SK-N-SH (cell line): Measurements from ENCODE around the gene CD248. TPM values are rescaled to one million over a fixed set of nuclear protein-coding genes. Genes with fewer than 3 reads are reported as not detected.

Source experiments
- CTCF ChIA-PET: fragments of 300-600, 350-600 bp; formaldehyde crosslinking; extraction: SDS; loops from one replicate; lab custom pipeline; 2021; lab: Yijun Ruan, JAX
- POLR2A ChIA-PET: fragments of 350-600 bp; sonication (Branson Sonifier 250); formaldehyde crosslinking; extraction: SDS; loops from one replicate; lab custom pipeline; 2020; ENCODE audit warnings: antibody characterized with exemption, inconsistent platforms; lab: Yijun Ruan, JAX
- DNase-seq: peaks from one replicate; pipeline ENCODE4 v3.0.0; 2012
- H2AFZ ChIP-seq: fragments of 200-600 bp; sonication (generic); 2 replicates; pipeline ENCODE4 v1.8.1; 2016; ENCODE audit warnings: antibody characterized with exemption, mild to moderate bottlenecking, low read depth
- H3F3A ChIP-seq: fragments of 200-600 bp; sonication (generic); replicated peaks from 2 replicates; pipeline ENCODE3; 2016; ENCODE audit warnings: antibody characterized with exemption, mild to moderate bottlenecking; ENCODE audit not compliant: insufficient read depth
- H3K27ac ChIP-seq, 2 experiments: fragments of 200-500 bp in 1 of 2; fragments of 200-600 bp in 1 of 2; sonication (Bioruptor generic) in 1 of 2; sonication (generic), shearing (Covaris generic) in 1 of 2; 2 replicates each; pipeline versions ENCODE4 v1.5.1 to v1.6.1; 2014 to 2016; ENCODE audit warnings: low read depth in 2 of 2, inconsistent platforms in 1 of 2, low read length in 1 of 2, mild to moderate bottlenecking in 1 of 2, mixed read lengths in 1 of 2
- H3K27me3 ChIP-seq: fragments of 200-600 bp; sonication (generic), shearing (Covaris generic); 2 replicates; pipeline ENCODE4 v1.6.1; 2016; ENCODE audit warnings: mixed run types; ENCODE audit not compliant: insufficient read depth
- H3K36me3 ChIP-seq, 2 experiments: fragments of 200-500 bp in 1 of 2; fragments of 200-600 bp in 1 of 2; sonication (Bioruptor generic) in 1 of 2; sonication (generic) in 1 of 2; replicated peaks in 1 of 2; 2 replicates each; pipeline versions ENCODE3 to v1.5.1; 2014 to 2016; ENCODE audit warnings: low read length in 1 of 2, mild to moderate bottlenecking in 1 of 2; ENCODE audit not compliant: insufficient read depth in 2 of 2, control insufficient read depth in 1 of 2
- H3K4me1 ChIP-seq, 2 experiments: fragments of 200-500 bp in 1 of 2; fragments of 200-600 bp in 1 of 2; sonication (Bioruptor generic) in 1 of 2; sonication (generic), shearing (Covaris generic) in 1 of 2; 2 replicates each; pipeline versions ENCODE4 v1.5.1 to v1.6.1; 2014 to 2016; ENCODE audit warnings: low read depth in 1 of 2, low read length in 1 of 2, mixed run types in 1 of 2; ENCODE audit not compliant: insufficient read depth in 2 of 2, control insufficient read depth in 1 of 2
- H3K4me2 ChIP-seq: fragments of 200-600 bp; sonication (generic), shearing (Covaris generic); 2 replicates; pipeline ENCODE4 v1.6.1; 2017; ENCODE audit warnings: mixed run types
- H3K4me3 ChIP-seq, 2 experiments: fragments of 200-500 bp in 1 of 2; fragments of 200-600 bp in 1 of 2; sonication (Bioruptor generic) in 1 of 2; sonication (generic), shearing (Covaris generic) in 1 of 2; 2 replicates each; pipeline versions ENCODE4 v1.5.1 to v1.8.1; 2014 to 2016; ENCODE audit warnings: low read depth in 2 of 2, inconsistent platforms in 1 of 2, low read length in 1 of 2, mild to moderate bottlenecking in 1 of 2, mixed read lengths in 1 of 2, moderate library complexity in 1 of 2
- H3K79me2 ChIP-seq: fragments of 200-600 bp; sonication (generic); 2 replicates; pipeline ENCODE4 v1.8.1; 2017; ENCODE audit warnings: mild to moderate bottlenecking; ENCODE audit not compliant: insufficient read depth
- H3K9ac ChIP-seq: fragments of 200-600 bp; sonication (generic); 2 replicates; pipeline ENCODE4 v1.6.1; 2017; ENCODE audit warnings: mixed run types
- H3K9me2 ChIP-seq: fragments of 200-600 bp; sonication (generic); 2 replicates; pipeline ENCODE4 v1.6.1; 2017; ENCODE audit warnings: mixed run types
- H3K9me3 ChIP-seq: fragments of 200-600 bp; sonication (generic); 2 replicates; pipeline ENCODE4 v1.6.1; 2017; ENCODE audit warnings: mixed run types, mild to moderate bottlenecking, moderate library complexity
- H4K20me1 ChIP-seq: fragments of 200-600 bp; sonication (generic); 2 replicates; pipeline ENCODE4 v1.6.1; 2017; ENCODE audit warnings: mild to moderate bottlenecking, mixed run types; ENCODE audit not compliant: insufficient read depth
- CHD2 ChIP-seq: fragments of 150-350 bp; IDR thresholded peaks from 2 replicates; pipeline ENCODE4 v1.6.1; 2018; ENCODE audit warnings: low read length; ENCODE audit not compliant: partially characterized antibody
- FOSL2 ChIP-seq: IDR thresholded peaks from 2 replicates; pipeline ENCODE4 v1.4.0; 2012; ENCODE audit warnings: low read depth, mild to moderate bottlenecking, moderate library complexity, borderline replicate concordance
- FOXJ3 ChIP-seq: sonication (generic); formaldehyde crosslinking; IDR thresholded peaks from 2 replicates; pipeline ENCODE4 v1.5.1; 2020; ENCODE audit warnings: mild to moderate bottlenecking, missing genetic modification reagents
- FOXM1 ChIP-seq: IDR thresholded peaks from 2 replicates; pipeline ENCODE4 v1.4.0; 2012; ENCODE audit warnings: low read depth, mild to moderate bottlenecking
- GATA2 ChIP-seq: sonication (generic); formaldehyde crosslinking; IDR thresholded peaks from 2 replicates; pipeline ENCODE4 v1.5.0; 2020; ENCODE audit warnings: mild to moderate bottlenecking, missing genetic modification reagents
- JUND ChIP-seq: IDR thresholded peaks from 2 replicates; pipeline ENCODE4 v1.4.0; 2012
- MXI1 ChIP-seq: IDR thresholded peaks from 2 replicates; pipeline ENCODE4 v1.6.1; 2012; ENCODE audit warnings: mild to moderate bottlenecking, low read depth, low read length, improper control_type of control experiment
- NFIC ChIP-seq: IDR thresholded peaks from 2 replicates; pipeline ENCODE4 v1.4.0; 2012; ENCODE audit warnings: borderline replicate concordance
- NRF1 ChIP-seq: IDR thresholded peaks from 2 replicates; pipeline ENCODE4 v1.6.1; 2012; ENCODE audit warnings: low read depth, mild to moderate bottlenecking, low read length
- POLR2AphosphoS5 ChIP-seq: IDR thresholded peaks from 2 replicates; pipeline ENCODE4 v1.6.1; 2012; ENCODE audit warnings: low read depth, low read length
- REST ChIP-seq: IDR thresholded peaks from 2 replicates; pipeline ENCODE4 v1.6.1; 2012; ENCODE audit warnings: mild to moderate bottlenecking, low read depth, low read length, moderate library complexity
- YY1 ChIP-seq: IDR thresholded peaks from 2 replicates; pipeline ENCODE4 v1.4.0; 2012; ENCODE audit warnings: low read depth, mild to moderate bottlenecking
- WGBS: methylation state at CpG from one replicate; pipeline ENCODE4 v1.1.6; 2017; ENCODE audit warnings: low lambda C conversion rate; 5-methylcytosine and 5-hydroxymethylcytosine counted together
- polyA plus RNA-seq, 3 experiments: library from polyadenylated mRNA; depleted of rRNA; stranded (reverse); fragments of >200 nt; gene quantifications; 2 replicates each; pipeline ENCODE4 v1.2.3, GENCODE V29; 2012
- TF ChIP-seq, protein P1 (sequence below): fragments of 150-350 bp; IDR thresholded peaks from 2 replicates; pipeline ENCODE4 v1.6.1; 2016; ENCODE audit warnings: mild to moderate bottlenecking, low read depth, low read length

The CD248 gene
- polyA plus RNA-seq, 1 of the 3 experiments (the other 2 are of a cell fraction) = 7.7 TPM

GRCh38 chr11:66347425-66348276 is 30.8 kb upstream of the CD248 start, which contains the start of gene B4GAT1 (continued):
- TF ChIP-seq YY1 = no peak
- no peak for TF ChIP-seq FOXM1
- TF ChIP-seq GATA2 = peak; percentile 51; the same call in 1 of the 2 replicates
- peak; percentile 29; the same call in 1 of the 2 replicates for TF ChIP-seq REST
- no peak for TF ChIP-seq FOXJ3 (CRISPR knock-in tag)
- TF ChIP-seq CHD2 = no peak
- TF ChIP-seq JUND = no peak
- TF ChIP-seq FOSL2 = peak; percentile 74; the same call in 1 of the 2 replicates
- TF ChIP-seq NFIC = no peak

DNA sequence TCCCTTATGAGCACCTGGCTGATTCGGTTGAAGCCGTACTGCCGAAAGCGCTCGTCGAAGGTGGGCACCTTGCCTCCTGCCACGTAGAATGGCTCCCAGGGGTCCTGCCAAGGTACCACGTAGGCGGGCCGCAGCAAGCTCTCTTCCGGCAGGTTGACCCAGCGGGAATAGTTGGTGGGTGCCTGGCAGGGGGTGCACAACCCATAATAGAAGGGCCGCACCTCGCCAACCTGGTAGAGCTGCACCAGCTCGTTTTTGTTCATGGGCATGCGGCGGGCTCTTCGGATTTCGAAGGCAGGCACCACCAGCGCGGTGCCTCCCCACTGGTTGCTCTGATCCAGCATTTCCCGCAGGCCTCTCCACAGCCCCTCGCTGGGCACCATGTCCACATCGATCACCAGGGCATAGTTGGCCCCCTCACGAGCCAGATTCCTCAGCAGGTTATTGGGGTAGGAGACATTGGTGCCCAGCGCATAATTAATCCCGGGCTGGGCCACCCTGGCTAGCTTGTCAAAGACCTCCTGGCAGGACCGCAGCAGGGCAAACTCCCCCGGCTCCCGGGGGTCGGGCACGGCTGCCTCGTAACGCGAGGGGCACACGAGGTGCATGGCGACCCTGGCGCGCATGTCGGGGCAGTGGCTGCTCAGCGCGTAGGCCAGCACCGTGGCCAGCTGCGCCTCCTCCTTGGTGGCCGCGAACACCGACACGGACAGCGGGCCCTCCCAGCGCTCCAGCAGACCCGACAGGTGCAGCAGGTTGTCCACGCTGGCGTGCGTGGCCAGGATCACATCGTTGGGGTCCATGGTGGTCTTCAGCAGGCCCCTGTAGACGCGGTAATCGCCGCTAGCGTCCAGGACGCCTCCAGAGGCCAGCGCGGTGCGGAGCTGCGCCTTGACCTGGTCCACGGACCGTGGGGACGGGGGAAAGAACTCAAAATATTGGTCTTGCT is 29.9 kb upstream of the CD248 start:
- Histone ChIP-seq H3K9me3 (no peaks in the 10 kb centered on the region), H3K79me2 (peaks cover 27% of the 10 kb centered on the region), H2AFZ (peak overlapping the region; percentile 67; the same call in 1 of the 2 replicates), H3K36me3 (peaks cover 0 to 9% of the 10 kb centered on the region in 2 experiments), H3K27me3 (no peaks in the 10 kb centered on the region), H3K4me1 (peaks cover 24 to 37% of the 10 kb centered on the region in 2 experiments; a peak in 3 of 4 replicates), H4K20me1 (no peaks in the 10 kb centered on the region), H3F3A (peaks cover 19% of the 10 kb centered on the region), H3K27ac (peak overlapping the region; percentile 41 to 88), H3K4me3 (peak overlapping the region; percentile 65 to 80), H3K9ac (peak overlapping the region; percentile 83), H3K9me2 (no peaks in the 10 kb centered on the region), H3K4me2 (peak overlapping the region; percentile 96)
- WGBS = 55% methylated on average over 22 of the region's 68 CpGs
- POLR2A ChIA-PET = interaction anchor here (0.6 to 3.8 kb wide), 2 partner anchors 23 to 34 kb away, joined by 3 to 19 read pairs; no protein-coding TSS in a partner anchor
- DNase-seq = peak; percentile 55
- TF ChIP-seq REST = 0 out of 2 replicates have a peak, but pooled peaks have one; percentile 12
- no peak for TF ChIP-seq NRF1
- TF ChIP-seq, protein P1, sequence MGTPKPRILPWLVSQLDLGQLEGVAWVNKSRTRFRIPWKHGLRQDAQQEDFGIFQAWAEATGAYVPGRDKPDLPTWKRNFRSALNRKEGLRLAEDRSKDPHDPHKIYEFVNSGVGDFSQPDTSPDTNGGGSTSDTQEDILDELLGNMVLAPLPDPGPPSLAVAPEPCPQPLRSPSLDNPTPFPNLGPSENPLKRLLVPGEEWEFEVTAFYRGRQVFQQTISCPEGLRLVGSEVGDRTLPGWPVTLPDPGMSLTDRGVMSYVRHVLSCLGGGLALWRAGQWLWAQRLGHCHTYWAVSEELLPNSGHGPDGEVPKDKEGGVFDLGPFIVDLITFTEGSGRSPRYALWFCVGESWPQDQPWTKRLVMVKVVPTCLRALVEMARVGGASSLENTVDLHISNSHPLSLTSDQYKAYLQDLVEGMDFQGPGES = no peak
- no peak for TF ChIP-seq POLR2AphosphoS5
- TF ChIP-seq MXI1 = 0 out of 2 replicates have a peak, but pooled peaks have one; percentile 11
- CTCF ChIA-PET = interaction anchor here (1.2 to 6.6 kb wide), 7 partner anchors 9 to 64 kb away, joined by 3 to 62 read pairs (median 16); partner anchors contain the start of gene RIN1
